MCF 10A (cell line): ENCODE data around the gene ZCCHC24. TPM values are rescaled to one million over a fixed set of nuclear protein-coding genes. Genes with fewer than 3 reads are reported as not detected.

Experiments
- BruUV-seq: library from RNA; stranded (reverse); fragments of 400-500 nt; replicated peaks from 2 replicates; lab custom pipeline; 2021; lab: Mats Ljungman, UMichigan
- CTCF ChIA-PET: fragments of 300-600 bp; sonication (Branson Sonifier 250); formaldehyde crosslinking; extraction: SDS; loops from one replicate; lab custom pipeline; 2021; ENCODE audit warnings: antibody characterized with exemption, inconsistent platforms; lab: Yijun Ruan, JAX
- POLR2A ChIA-PET: fragments of 300-600, 350-650 bp; sonication (Branson Sonifier 250); formaldehyde crosslinking; extraction: SDS; loops from one replicate; lab custom pipeline; 2020; ENCODE audit warnings: antibody characterized with exemption, inconsistent platforms; lab: Yijun Ruan, JAX
- DNase-seq: peaks from one replicate; pipeline ENCODE4 v3.0.0-alpha.2; 2018; ENCODE audit not compliant: unreplicated experiment
- H3K27ac Mint-ChIP-seq: one replicate; pipeline ENCODE4 v1.8.0; 2022; ENCODE audit warnings: mild to moderate bottlenecking, low read depth, mixed read lengths; ENCODE audit not compliant: unreplicated experiment
- H3K27me3 Mint-ChIP-seq: one replicate; pipeline ENCODE4 v1.8.0; 2022; ENCODE audit warnings: mixed read lengths; ENCODE audit not compliant: insufficient read depth, unreplicated experiment
- H3K36me3 Mint-ChIP-seq: one replicate; pipeline ENCODE4 v1.8.0; 2022; ENCODE audit warnings: mild to moderate bottlenecking, moderate library complexity, mixed read lengths; ENCODE audit not compliant: insufficient read depth, unreplicated experiment
- H3K4me1 Mint-ChIP-seq: one replicate; pipeline ENCODE4 v1.8.0; 2022; ENCODE audit warnings: mixed read lengths; ENCODE audit not compliant: insufficient read depth, unreplicated experiment
- H3K4me3 Mint-ChIP-seq: one replicate; pipeline ENCODE4 v1.8.0; 2022; ENCODE audit warnings: mild to moderate bottlenecking, moderate library complexity, mixed read lengths; ENCODE audit not compliant: unreplicated experiment
- H3K9me3 Mint-ChIP-seq: one replicate; pipeline ENCODE4 v1.8.0; 2022; ENCODE audit warnings: mixed read lengths; ENCODE audit not compliant: unreplicated experiment
- CTCF ChIP-seq: fragments of 200-600 bp; IDR thresholded peaks from one replicate; pipeline ENCODE4 v1.8.0; 2022; ENCODE audit warnings: antibody characterized with exemption, mild to moderate bottlenecking; ENCODE audit not compliant: unreplicated experiment
- intact Hi-C: fragments of 100-400 bp; cut with micrococcal nuclease; formaldehyde crosslinking; loops from 2 replicates; pipeline ENCODE4 v1.14.1; 2022
- total RNA-seq: library from RNA; stranded (reverse); gene quantifications from 2 replicates; pipeline ENCODE4 v1.2.3, GENCODE V29; 2022

The ZCCHC24 gene
- total RNA-seq, 1 experiment from 2014 or later = 2.8 TPM

- intact Hi-C loops = no loop called here
- H3K9me3 Mint-ChIP-seq = no peaks in the 10 kb centered on the region
- no peaks in the 10 kb centered on the region for H3K27me3 Mint-ChIP-seq
- ChIA-PET CTCF (interaction anchor here (0.5 kb wide), 1 partner anchor 92 kb away, joined by 3 read pairs; no protein-coding TSS in a partner anchor), POLR2A (interaction anchor here (0.9 kb wide), 1 partner anchor 46 kb away, joined by 3 read pairs; no protein-coding TSS in a partner anchor)
- BruUV-seq = no TSS peak
- no peak overlapping the region for H3K27ac Mint-ChIP-seq
- TF ChIP-seq CTCF = no peak
- no peak overlapping the region for H3K4me3 Mint-ChIP-seq
- peaks cover 5% of the 10 kb centered on the region for H3K4me1 Mint-ChIP-seq
- no peak for DNase-seq
- no peaks in the 10 kb centered on the region for H3K36me3 Mint-ChIP-seq
These were observed 50.8 kb downstream of the ZCCHC24 start for GRCh38 chr10:79394664-79395063.

GRCh38 chr10:79393924-79394610 is 51.4 kb downstream of the ZCCHC24 start:
- H3K9me3 Mint-ChIP-seq = no peaks in the 10 kb centered on the region
- no peak for TF ChIP-seq CTCF
- no peaks in the 10 kb centered on the region for H3K36me3 Mint-ChIP-seq
- ChIA-PET CTCF (no interaction called here), POLR2A (no interaction called here)
- H3K4me3 Mint-ChIP-seq = no peak overlapping the region
- no peak overlapping the region for H3K27ac Mint-ChIP-seq
- intact Hi-C loops = no loop called here
- no peaks in the 10 kb centered on the region for H3K27me3 Mint-ChIP-seq
- DNase-seq = no peak
- no TSS peak for BruUV-seq
- H3K4me1 Mint-ChIP-seq = no peaks in the 10 kb centered on the region

- no peak overlapping the region for H3K27ac Mint-ChIP-seq
These were observed 52.1 kb downstream of the ZCCHC24 start for GRCh38 chr10:79393221-79393923.

More at GRCh38 chr10:79393221-79393923, 52.1 kb downstream of the ZCCHC24 start:
- H3K4me1 Mint-ChIP-seq = no peaks in the 10 kb centered on the region
- no peak overlapping the region for H3K4me3 Mint-ChIP-seq
- H3K9me3 Mint-ChIP-seq = no peaks in the 10 kb centered on the region
- no peak for DNase-seq
- H3K27me3 Mint-ChIP-seq = no peaks in the 10 kb centered on the region
- ChIA-PET POLR2A (interaction anchor here (0.5 kb wide), 1 partner anchor 30 kb away, joined by 3 read pairs; no protein-coding TSS in a partner anchor), CTCF (interaction anchor here (0.6 kb wide), 1 partner anchor 28 kb away, joined by 7 read pairs; no protein-coding TSS in a partner anchor)
- intact Hi-C loops = no loop called here
- no peak for TF ChIP-seq CTCF
- H3K36me3 Mint-ChIP-seq = no peaks in the 10 kb centered on the region
- BruUV-seq = no TSS peak
